GM18526 (cell line): Measurements from ENCODE around the gene NEDD1.

Source experiments
- POLR2A ChIP-seq: IDR thresholded peaks from 3 replicates; pipeline ENCODE4 v1.6.1; 2011; ENCODE audit not compliant: insufficient read length; ENCODE audit errors: extremely low read depth

Gene NEDD1

GRCh38 chr12:96906849-96907670, at the start of gene NEDD1:
NEDD1 (plus strand) TSS chr12:96907257; CDS start chr12:96909760, 2,503 bp downstream.
- TF ChIP-seq POLR2A, result peak; percentile 88

DNA sequence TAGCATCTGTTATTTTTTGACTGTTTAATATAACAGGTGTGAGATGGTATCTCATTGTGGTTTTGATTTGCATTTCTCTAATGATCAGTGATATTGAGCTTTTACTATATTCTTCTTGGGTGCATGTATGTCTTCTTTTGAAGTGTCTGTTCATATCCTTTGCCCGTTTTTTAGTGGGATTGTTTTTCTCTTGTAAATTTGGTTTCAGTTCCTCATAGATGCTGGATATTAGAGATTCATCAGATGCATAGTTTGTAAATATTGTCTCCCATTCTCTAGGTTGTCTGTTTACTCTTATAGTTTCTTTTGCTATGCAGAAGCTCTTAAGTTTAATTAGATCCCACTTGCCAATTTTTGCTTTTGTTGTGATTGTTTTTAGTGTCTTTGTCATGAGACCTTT, 48.9 kb upstream of the NEDD1 start:
- no peak for TF ChIP-seq POLR2A

DNA sequence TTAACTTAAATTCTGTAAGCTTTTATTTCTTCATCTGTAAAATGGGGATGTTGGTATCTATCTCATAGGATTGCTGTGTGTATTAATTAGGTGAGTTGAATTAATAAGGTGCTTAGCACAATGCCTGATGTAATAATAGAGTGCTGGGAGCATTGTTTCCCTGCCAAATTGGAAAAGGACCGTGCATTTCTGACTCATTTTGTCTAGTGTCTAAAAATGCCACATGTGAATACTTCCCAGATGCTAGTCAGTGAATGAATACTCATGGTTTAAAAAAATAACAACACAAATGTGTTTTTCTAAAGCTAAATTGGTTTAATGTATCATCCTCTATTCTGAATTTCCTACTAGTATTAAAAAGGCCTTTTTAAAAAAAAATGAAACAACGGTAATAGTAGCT, 45.4 kb upstream of the NEDD1 start:
- TF ChIP-seq POLR2A, result no peak

DNA sequence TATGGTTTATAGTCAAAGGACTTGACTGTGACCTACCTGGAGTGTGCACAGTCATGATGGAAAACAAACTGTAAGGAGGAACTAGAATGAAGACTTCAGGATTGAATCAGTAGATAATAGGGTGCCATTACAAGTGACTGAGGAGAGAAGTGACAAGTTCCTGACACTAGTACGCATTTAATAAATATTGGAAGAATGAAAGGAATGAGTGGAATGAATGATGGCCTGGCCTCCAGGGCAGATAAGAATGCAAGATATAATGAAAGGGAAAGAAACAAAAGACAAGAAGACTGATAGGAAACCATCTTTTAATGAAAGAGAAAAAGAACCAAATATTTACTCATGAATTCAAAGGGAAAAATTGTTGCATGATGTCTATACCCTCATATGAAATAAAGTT, 44.7 kb upstream of the NEDD1 start:
- no peak for TF ChIP-seq POLR2A

- TF ChIP-seq POLR2A, result no peak
Measured at GRCh38 chr12:96864335-96864734, 42.7 kb upstream of the NEDD1 start.

DNA sequence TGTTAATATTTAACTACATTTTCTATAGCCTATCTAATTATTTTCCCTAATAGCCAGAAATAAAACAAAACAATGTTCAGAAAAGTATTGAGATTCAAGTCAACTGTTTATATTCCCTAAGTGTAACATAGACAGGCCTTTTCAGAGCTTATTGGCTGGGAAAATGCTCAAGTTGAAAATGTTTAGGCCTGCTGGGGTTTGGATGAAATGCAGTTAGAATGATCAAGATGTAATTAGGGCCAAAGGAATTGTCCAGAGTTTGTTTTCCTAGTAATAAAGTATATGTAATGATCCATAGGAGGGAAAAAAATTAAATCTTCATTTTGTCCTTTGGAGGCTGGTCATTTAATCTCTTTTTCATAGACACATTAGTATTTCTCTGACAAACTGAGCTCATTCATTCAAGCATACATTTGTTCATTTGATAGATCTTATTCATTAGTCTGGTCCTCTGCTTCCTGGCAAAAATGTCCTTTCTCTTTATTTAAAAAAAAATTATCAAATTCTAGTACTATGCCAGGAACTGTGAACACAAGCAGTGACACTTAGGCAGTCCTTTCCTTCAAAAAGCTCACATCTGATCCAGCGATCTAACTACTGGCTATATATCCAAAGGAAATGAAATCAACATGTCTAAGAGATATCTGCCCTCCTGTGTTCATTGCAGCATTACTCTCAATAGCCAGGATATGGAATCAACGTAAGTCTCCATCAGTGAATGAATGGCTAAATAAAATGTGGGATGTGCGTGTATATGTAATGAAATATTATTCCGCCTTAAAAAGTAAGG, 40.1 kb upstream of the NEDD1 start:
- TF ChIP-seq POLR2A, result no peak

DNA sequence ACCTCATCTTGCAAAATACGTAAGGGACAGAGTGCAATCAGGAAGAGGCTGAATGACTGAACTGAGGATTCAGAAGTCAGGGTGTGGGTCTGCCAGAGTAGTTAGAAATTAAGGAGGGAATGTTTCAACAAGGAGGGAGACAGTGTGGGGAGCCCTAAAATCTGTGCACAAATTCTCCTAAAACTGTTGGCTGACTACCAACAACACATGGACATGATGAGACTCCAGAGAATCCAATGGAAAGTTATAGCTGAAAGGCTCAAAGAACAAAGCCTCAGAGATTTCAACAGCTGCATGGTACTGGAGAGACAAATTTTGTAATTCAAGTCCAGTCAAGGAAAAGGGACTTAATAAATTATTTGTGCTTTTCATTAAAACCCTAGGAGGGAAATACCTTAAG, 36.1 kb upstream of the NEDD1 start:
- no peak for TF ChIP-seq POLR2A

DNA sequence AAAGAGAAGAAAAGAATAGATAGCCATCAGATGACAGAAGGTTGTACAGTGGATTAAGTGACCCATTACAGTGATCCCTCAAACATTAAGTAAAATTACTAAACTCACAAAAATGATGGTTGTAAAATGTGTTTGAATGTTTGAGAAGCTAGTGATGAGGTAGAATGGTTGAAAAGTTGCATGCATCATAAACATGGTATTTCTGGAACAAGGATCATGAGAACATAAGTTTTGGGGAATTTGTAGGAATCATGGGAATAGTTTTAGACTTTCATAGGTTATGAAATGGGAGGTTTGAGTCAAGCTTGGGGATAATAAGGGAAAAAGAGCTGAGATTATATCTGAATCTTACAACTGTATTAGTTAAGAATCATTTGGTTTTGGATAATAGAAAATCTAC, 34.1 kb upstream of the NEDD1 start:
- TF ChIP-seq POLR2A, result no peak

DNA sequence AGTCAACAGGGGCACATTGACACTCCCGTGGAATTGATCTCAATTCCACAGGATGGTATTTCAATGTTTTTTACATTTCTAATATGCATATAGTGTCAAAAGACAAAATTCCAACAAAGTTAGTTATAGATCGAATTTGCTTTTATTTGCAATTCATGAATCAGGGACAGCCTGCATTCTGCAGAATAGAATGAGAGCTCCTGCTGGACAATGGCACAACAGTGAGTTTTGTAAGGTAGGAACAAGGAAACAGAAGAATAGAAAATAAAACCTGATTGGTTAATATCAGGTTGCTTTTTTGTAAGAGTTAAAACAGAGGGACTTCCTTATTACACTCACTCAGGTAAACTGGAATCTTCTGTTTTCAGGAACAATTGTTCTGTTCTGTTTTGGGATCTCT, 32.8 kb upstream of the NEDD1 start:
- TF ChIP-seq POLR2A, result no peak

DNA sequence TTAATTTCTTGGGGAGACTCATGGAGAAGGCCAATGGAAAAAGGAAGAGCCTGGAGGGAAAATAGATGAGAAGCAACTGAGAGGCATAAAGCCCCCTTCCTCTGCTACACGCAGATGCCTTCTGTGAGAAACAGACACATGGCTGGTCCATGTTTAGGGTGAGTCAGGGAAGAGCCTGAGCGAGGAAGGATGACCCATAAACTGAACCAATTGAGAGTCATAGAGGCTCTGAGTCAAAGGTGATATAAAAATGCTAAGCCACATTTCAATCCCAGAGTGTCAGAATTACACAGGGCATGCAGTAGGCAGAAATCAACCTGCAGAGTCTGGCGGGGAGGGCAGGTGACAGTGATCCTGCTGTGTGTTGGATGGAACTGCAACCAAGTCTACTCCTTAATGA, 30.1 kb upstream of the NEDD1 start:
- TF ChIP-seq POLR2A, result no peak

- no peak for TF ChIP-seq POLR2A
Measured at GRCh38 chr12:96878704-96879103, 28.4 kb upstream of the NEDD1 start.

- no peak for TF ChIP-seq POLR2A
Measured at GRCh38 chr12:96879301-96879700, 27.8 kb upstream of the NEDD1 start.

DNA sequence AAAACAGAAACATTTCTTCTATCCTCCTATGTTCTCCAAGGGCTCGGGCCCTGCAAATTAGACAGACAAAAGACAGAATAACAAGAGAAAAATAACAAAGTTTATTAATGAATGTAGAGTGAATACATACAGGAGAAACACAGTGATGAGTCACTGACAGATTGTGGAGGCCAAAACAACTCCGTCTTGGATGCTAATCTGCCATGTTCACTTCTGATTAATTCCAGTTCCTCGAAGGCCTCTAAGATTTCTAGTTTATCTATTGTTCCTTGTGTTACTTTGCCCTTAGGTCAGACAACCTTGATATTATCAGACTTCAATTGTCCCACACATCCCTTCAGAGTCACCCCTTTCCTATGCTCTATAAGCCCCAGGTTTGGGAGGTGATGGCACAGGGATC, 26.8 kb upstream of the NEDD1 start:
- TF ChIP-seq POLR2A, result no peak

- no peak for TF ChIP-seq POLR2A
Measured at GRCh38 chr12:96881608-96882007, 25.4 kb upstream of the NEDD1 start.

DNA sequence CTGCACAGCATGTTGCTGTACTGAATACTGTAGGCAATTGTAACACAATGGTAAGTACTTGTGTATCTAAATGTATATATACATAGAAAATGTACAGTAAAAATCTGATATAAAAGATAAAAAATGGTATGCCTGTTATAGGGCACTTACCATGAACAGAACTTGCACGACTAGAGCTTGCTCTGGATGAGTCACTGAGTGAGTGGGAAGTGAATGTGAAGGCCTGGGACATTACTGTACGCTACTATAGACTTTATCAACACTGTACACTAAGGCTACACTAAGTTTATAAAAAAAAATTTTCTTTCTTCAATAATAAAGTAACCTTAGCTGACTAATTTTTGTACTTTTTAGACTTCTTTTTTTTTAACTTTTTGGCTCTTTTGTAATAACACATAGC, 24.2 kb upstream of the NEDD1 start:
- no peak for TF ChIP-seq POLR2A

- TF ChIP-seq POLR2A, result no peak
Measured at GRCh38 chr12:96883571-96883970, 23.5 kb upstream of the NEDD1 start.

DNA sequence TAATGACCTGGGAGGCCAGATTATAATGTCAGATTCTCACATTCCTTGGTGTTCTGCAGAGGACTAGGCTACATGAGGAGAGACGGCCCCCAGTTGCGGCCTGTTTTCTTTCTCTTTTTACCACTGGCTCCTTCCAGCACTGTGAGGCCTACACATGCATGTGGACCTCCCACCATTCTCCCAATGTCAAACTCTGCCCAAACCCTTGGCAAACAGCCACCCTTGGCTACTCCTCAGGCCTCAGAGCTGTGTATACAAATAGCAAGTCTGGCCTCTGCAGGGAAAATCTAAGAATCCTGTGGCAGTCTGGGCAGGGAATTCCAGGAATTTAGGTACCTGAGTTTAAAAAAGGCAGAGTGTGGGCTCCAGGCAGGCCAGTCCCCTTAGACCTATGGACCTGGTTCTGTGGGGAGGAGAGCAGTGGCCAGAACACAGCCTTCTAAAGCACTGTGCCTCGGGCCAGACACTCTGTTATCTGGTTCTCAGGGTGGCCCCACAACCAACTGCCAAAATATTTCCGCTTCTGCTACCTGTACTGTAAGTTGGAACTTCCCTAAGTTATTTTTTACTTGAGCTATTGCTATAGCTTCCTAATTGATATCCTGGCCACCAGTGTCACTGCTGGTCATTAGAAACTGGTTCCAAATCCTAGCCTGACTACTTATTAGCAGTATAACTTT, 19.9 kb upstream of the NEDD1 start:
- no peak for TF ChIP-seq POLR2A
